Gastrocnemius medialis (tissue), 4 donors: ENCODE data around the gene CDH16.
A peak's percentile ranks its signal among the peaks of the same experiment; 100 is the strongest.

Experiments
- CTCF ChIP-seq, 5 experiments: fragments of 450-650 bp in 3 of 5; fragments of 200-600 bp in 2 of 5; sonication (generic) in 2 of 5; IDR thresholded peaks in 4 of 5; conservative IDR thresholded peaks in 1 of 5; 1 replicate in 4 of 5; 2 replicates in 1 of 5; pipeline ENCODE4 v1.5.1; 2016 to 2019; ENCODE audit warnings: antibody characterized with exemption in 5 of 5, mild to moderate bottlenecking in 3 of 5, moderate library complexity in 3 of 5
- POLR2A ChIP-seq, 2 donors: fragments of 450-650 bp; IDR thresholded peaks; one replicate each; pipeline ENCODE4 v1.6.1; 2017; ENCODE audit warnings: antibody characterized with exemption in 2 of 2, mild to moderate bottlenecking in 2 of 2, moderate library complexity in 2 of 2

GRCh38 chr16:66902648-66903543 lies 15.8 kb downstream of the CDH16 start:
- peak in 1 of 5 experiments; percentile 42 for TF ChIP-seq CTCF (IDR thresholded peaks at IDR 0.05 in 4 of 5, conservative IDR thresholded peaks at IDR 0.05 in 1 of 5)
- TF ChIP-seq POLR2A (IDR thresholded peaks at IDR 0.05), result peak in 1 of 2 donors; percentile 15
